Measurements from ENCODE around the gene ZNRF2. TPM values are rescaled to one million over a fixed set of nuclear protein-coding genes. Genes with fewer than 3 reads are reported as not detected.
"Not testable (repeated sequence)": the region's sequence is repeated elsewhere in the genome, so short reads cannot be mapped to it uniquely, and the experiment has no call there.

Gene ZNRF2
- total and polyA plus RNA-seq, 4 donors = 4.8 to 21.1 (median 11.2) TPM

GRCh38 chr7:30380294-30380693 is 95.9 kb downstream of the ZNRF2 start:
- no peak for DNase-seq
- Histone ChIP-seq H3K9me3 (ENCODE audit: control insufficient read depth, low read length) (no peaks in the 10 kb centered on the region), H3K4me1 (ENCODE audit: control insufficient read depth in 1 of 2, insufficient read depth in 2 of 2, low read length in 2 of 2) (peaks cover 0 to 4% of the 10 kb centered on the region in 2 donors), H3K27me3 (ENCODE audit: control insufficient read depth in 1 of 2, insufficient read depth in 2 of 2, low read length in 1 of 2) (no peaks in the 10 kb centered on the region), H3K36me3 (ENCODE audit: control insufficient read depth in 1 of 2, insufficient read depth in 2 of 2, low read length in 1 of 2) (no peaks in the 10 kb centered on the region), H3K27ac (ENCODE audit: low read depth in 1 of 2, low read length in 2 of 2) (no peak overlapping the region), H3K4me3 (ENCODE audit: low read length in 2 of 2) (no peak overlapping the region)
- WGBS, 2 donors = 98% methylated on average over 2 of the region's 2 CpGs
- intact Hi-C loops (cut with DNase I) = no loop called here
- ATAC-seq (ENCODE audit: low FRiP score) = no peak

GRCh38 chr7:30380824-30381223 is 96.4 kb downstream of the ZNRF2 start:
- ATAC-seq (ENCODE audit: low FRiP score); H3K9me3 ChIP-seq (ENCODE audit: control insufficient read depth, low read length); H3K4me3 ChIP-seq (ENCODE audit: low read length in 2 of 2); DNase-seq; intact Hi-C loops (cut with DNase I); H3K4me1 ChIP-seq (ENCODE audit: control insufficient read depth in 1 of 2, insufficient read depth in 2 of 2, low read length in 2 of 2); H3K27ac ChIP-seq (ENCODE audit: low read depth in 1 of 2, low read length in 2 of 2); H3K36me3 ChIP-seq (ENCODE audit: control insufficient read depth in 1 of 2, insufficient read depth in 2 of 2, low read length in 1 of 2); H3K27me3 ChIP-seq (ENCODE audit: control insufficient read depth in 1 of 2, insufficient read depth in 2 of 2, low read length in 1 of 2): not testable (repeated sequence)
- 92 to 94% methylated on average over 4 of the region's 4 CpGs for WGBS, 2 donors

DNA sequence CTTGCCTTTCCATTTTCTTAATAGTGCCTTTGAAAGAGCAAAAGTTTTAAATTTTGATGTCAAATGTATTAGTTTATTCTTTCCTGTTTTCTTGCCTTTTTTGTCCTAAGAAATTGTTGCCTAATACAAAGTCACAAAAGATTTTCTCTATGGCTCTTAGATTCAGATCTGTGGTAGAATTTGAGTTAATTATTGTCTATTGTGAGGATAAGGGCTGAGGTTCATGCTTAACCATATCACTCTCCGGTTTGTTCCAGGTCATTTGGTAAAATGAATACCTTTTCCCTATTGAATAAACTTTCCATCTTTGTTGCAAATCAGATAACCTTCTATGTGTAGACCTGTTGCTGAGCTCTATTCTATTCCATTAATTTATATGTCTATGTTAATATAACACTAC is 98.2 kb downstream of the ZNRF2 start:
- Histone ChIP-seq H3K27ac (ENCODE audit: low read depth in 1 of 2, low read length in 2 of 2) (no peak overlapping the region), H3K4me3 (ENCODE audit: low read length in 2 of 2) (no peak overlapping the region), H3K4me1 (ENCODE audit: control insufficient read depth in 1 of 2, insufficient read depth in 2 of 2, low read length in 2 of 2) (peaks cover 0 to 1% of the 10 kb centered on the region in 2 donors), H3K36me3 (ENCODE audit: control insufficient read depth in 1 of 2, insufficient read depth in 2 of 2, low read length in 1 of 2) (no peaks in the 10 kb centered on the region), H3K27me3 (ENCODE audit: control insufficient read depth in 1 of 2, insufficient read depth in 2 of 2, low read length in 1 of 2) (no peaks in the 10 kb centered on the region), H3K9me3 (ENCODE audit: control insufficient read depth, low read length) (no peaks in the 10 kb centered on the region)
- 97 to 100% methylated on average over 1 of the region's 1 CpG for WGBS, 2 donors
- intact Hi-C loops (cut with DNase I) = no loop called here
- ATAC-seq (ENCODE audit: low FRiP score) (no peak), DNase-seq (no peak)

DNA sequence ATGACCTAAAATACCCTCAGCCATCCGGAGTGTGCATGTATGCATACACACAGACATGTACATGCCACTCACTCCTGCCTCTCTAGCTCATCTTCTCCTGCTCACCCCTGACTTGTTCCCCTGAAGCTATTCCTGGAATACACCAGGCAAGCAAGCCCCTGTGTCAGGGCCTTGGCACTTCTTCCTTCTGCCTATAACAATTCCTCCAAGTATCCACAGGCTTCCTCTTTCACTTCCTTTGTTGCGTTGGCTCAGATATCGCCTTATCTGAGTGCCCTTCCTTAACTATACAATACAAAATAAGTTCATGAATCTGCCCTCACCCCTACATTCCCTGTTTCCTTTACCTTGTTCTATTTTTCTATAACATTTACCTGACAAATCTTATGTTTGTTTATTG is 105.4 kb downstream of the ZNRF2 start:
- Histone ChIP-seq H3K27ac (ENCODE audit: low read depth in 1 of 2, low read length in 2 of 2) (no peak overlapping the region), H3K27me3 (ENCODE audit: control insufficient read depth in 1 of 2, insufficient read depth in 2 of 2, low read length in 1 of 2) (no peaks in the 10 kb centered on the region), H3K4me3 (ENCODE audit: low read length in 2 of 2) (no peak overlapping the region), H3K4me1 (ENCODE audit: control insufficient read depth in 1 of 2, insufficient read depth in 2 of 2, low read length in 2 of 2) (no peaks in the 10 kb centered on the region), H3K36me3 (ENCODE audit: control insufficient read depth in 1 of 2, insufficient read depth in 2 of 2, low read length in 1 of 2) (no peaks in the 10 kb centered on the region), H3K9me3 (ENCODE audit: control insufficient read depth, low read length) (no peaks in the 10 kb centered on the region)
- WGBS, 2 donors = 86 to 88% methylated on average over 3 of the region's 3 CpGs
- ATAC-seq (ENCODE audit: low FRiP score) = no peak
- DNase-seq = no peak
- intact Hi-C loops (cut with DNase I) = no loop called here

DNA sequence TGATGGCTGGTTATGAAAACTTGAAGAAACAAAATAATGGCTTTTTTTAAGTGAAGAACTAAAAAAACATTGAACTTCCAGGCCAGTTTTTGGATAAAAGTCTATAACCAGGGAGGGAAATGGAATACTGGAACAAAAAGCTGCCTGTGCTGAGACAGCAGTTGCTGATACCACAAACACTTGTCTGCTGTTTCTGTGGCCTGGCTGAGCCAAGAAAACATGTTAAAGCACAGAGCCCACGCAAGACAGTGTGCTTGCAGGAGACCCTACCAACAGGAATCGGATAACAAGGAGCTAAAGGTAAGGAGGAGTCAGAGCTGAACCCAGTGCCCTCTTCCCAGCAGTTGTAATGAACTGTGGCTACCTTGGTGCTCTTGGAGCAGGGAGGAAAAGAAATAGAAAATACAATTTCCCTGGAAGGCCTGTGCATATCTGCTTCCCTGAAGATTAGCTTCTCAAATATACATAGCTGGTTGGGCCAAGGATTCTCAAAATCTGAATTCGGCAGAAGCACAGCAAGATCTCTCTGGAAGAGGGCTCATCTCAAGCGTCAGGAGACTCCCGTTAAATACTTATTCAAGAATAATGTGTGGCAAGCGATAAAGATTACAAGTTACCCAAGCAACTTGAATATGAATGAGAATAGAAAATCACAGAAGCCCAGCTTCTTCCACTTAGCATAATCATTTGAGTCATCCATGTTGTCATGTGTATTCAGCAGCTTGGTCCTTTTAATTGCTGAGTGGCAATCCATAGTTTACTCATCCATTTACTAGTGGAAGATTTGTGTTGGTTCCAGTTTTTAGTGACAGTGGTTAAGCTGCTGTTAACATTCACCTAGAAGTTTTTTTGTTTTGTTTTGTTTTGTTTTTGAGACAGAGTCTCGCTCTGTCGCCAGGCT is 106.6 kb downstream of the ZNRF2 start:
- intact Hi-C loops (cut with DNase I) = no loop called here
- Histone ChIP-seq H3K4me1 (ENCODE audit: control insufficient read depth in 1 of 2, insufficient read depth in 2 of 2, low read length in 2 of 2) (no peaks in the 10 kb centered on the region), H3K27ac (ENCODE audit: low read depth in 1 of 2, low read length in 2 of 2) (no peak overlapping the region), H3K36me3 (ENCODE audit: control insufficient read depth in 1 of 2, insufficient read depth in 2 of 2, low read length in 1 of 2) (no peaks in the 10 kb centered on the region), H3K4me3 (ENCODE audit: low read length in 2 of 2) (no peak overlapping the region), H3K9me3 (ENCODE audit: control insufficient read depth, low read length) (no peaks in the 10 kb centered on the region), H3K27me3 (ENCODE audit: control insufficient read depth in 1 of 2, insufficient read depth in 2 of 2, low read length in 1 of 2) (no peaks in the 10 kb centered on the region)
- ATAC-seq (ENCODE audit: low FRiP score) (no peak), DNase-seq (no peak)
- WGBS, 2 donors = 88 to 92% methylated on average over 8 of the region's 8 CpGs

GRCh38 chr7:30391806-30392205 is 107.4 kb downstream of the ZNRF2 start:
- DNase-seq (no peak), ATAC-seq (ENCODE audit: low FRiP score) (no peak)
- 97 to 98% methylated on average over 6 of the region's 6 CpGs for WGBS, 2 donors
- Histone ChIP-seq H3K9me3 (ENCODE audit: control insufficient read depth, low read length) (no peaks in the 10 kb centered on the region), H3K27me3 (ENCODE audit: control insufficient read depth in 1 of 2, insufficient read depth in 2 of 2, low read length in 1 of 2) (no peaks in the 10 kb centered on the region), H3K4me3 (ENCODE audit: low read length in 2 of 2) (no peak overlapping the region), H3K4me1 (ENCODE audit: control insufficient read depth in 1 of 2, insufficient read depth in 2 of 2, low read length in 2 of 2) (no peaks in the 10 kb centered on the region), H3K27ac (ENCODE audit: low read depth in 1 of 2, low read length in 2 of 2) (no peak overlapping the region), H3K36me3 (ENCODE audit: control insufficient read depth in 1 of 2, insufficient read depth in 2 of 2, low read length in 1 of 2) (no peaks in the 10 kb centered on the region)
- intact Hi-C loops (cut with DNase I) = no loop called here

GRCh38 chr7:30395676-30396075 is 111.3 kb downstream of the ZNRF2 start:
- no peaks in the 10 kb centered on the region for H3K4me1 ChIP-seq (ENCODE audit: control insufficient read depth in 1 of 2, insufficient read depth in 2 of 2, low read length in 2 of 2)
- WGBS, 2 donors = 96 to 97% methylated on average over 4 of the region's 4 CpGs
- intact Hi-C loops (cut with DNase I) = no loop called here
- no peak overlapping the region for H3K4me3 ChIP-seq (ENCODE audit: low read length in 2 of 2)
- DNase-seq = no peak
- H3K27me3 ChIP-seq (ENCODE audit: control insufficient read depth in 1 of 2, insufficient read depth in 2 of 2, low read length in 1 of 2) = no peaks in the 10 kb centered on the region
- H3K9me3 ChIP-seq (ENCODE audit: control insufficient read depth, low read length) = no peaks in the 10 kb centered on the region
- no peak overlapping the region for H3K27ac ChIP-seq (ENCODE audit: low read depth in 1 of 2, low read length in 2 of 2)
- no peaks in the 10 kb centered on the region for H3K36me3 ChIP-seq (ENCODE audit: control insufficient read depth in 1 of 2, insufficient read depth in 2 of 2, low read length in 1 of 2)
- ATAC-seq (ENCODE audit: low FRiP score) = no peak

GRCh38 chr7:30396389-30396788 is 112.0 kb downstream of the ZNRF2 start:
- H3K27ac ChIP-seq (ENCODE audit: low read depth in 1 of 2, low read length in 2 of 2) = no peak overlapping the region
- H3K27me3 ChIP-seq (ENCODE audit: control insufficient read depth in 1 of 2, insufficient read depth in 2 of 2, low read length in 1 of 2) = no peaks in the 10 kb centered on the region
- intact Hi-C loops (cut with DNase I) = no loop called here
- 79 to 81% methylated on average over 7 of the region's 7 CpGs for WGBS, 2 donors
- H3K4me1 ChIP-seq (ENCODE audit: control insufficient read depth in 1 of 2, insufficient read depth in 2 of 2, low read length in 2 of 2) = no peaks in the 10 kb centered on the region
- no peaks in the 10 kb centered on the region for H3K9me3 ChIP-seq (ENCODE audit: control insufficient read depth, low read length)
- ATAC-seq (ENCODE audit: low FRiP score) = no peak
- H3K36me3 ChIP-seq (ENCODE audit: control insufficient read depth in 1 of 2, insufficient read depth in 2 of 2, low read length in 1 of 2) = no peaks in the 10 kb centered on the region
- H3K4me3 ChIP-seq (ENCODE audit: low read length in 2 of 2) = no peak overlapping the region
- no peak for DNase-seq

GRCh38 chr7:30403477-30403876 is 119.1 kb downstream of the ZNRF2 start:
- WGBS, 2 donors = 92 to 95% methylated on average over 3 of the region's 3 CpGs
- Histone ChIP-seq H3K9me3 (ENCODE audit: control insufficient read depth, low read length) (no peaks in the 10 kb centered on the region), H3K4me3 (ENCODE audit: low read length in 2 of 2) (no peak overlapping the region), H3K36me3 (ENCODE audit: control insufficient read depth in 1 of 2, insufficient read depth in 2 of 2, low read length in 1 of 2) (no peaks in the 10 kb centered on the region), H3K27ac (ENCODE audit: low read depth in 1 of 2, low read length in 2 of 2) (no peak overlapping the region), H3K4me1 (ENCODE audit: control insufficient read depth in 1 of 2, insufficient read depth in 2 of 2, low read length in 2 of 2) (no peaks in the 10 kb centered on the region), H3K27me3 (ENCODE audit: control insufficient read depth in 1 of 2, insufficient read depth in 2 of 2, low read length in 1 of 2) (no peaks in the 10 kb centered on the region)
- intact Hi-C loops (cut with DNase I) = no loop called here
- DNase-seq = no peak
- no peak for ATAC-seq (ENCODE audit: low FRiP score)
